T-helper 2 cell treated with Interferon-gamma antibody and Interleukin-4, amounts not matched to agents 5 μg/mL and 100 μg/mL, for 36 hours (primary cell): ENCODE data around the gene ADRM1.

Experiments used
- DNase-seq: peaks from one replicate; pipeline ENCODE4 v3.0.0; 2021; ENCODE audit warnings: low spot score
- H3K27ac Mint-ChIP-seq: one replicate; pipeline ENCODE4 v1.8.0; 2021; ENCODE audit warnings: mild to moderate bottlenecking, mixed read lengths
- H3K27me3 Mint-ChIP-seq: one replicate; pipeline ENCODE4 v1.8.0; 2021; ENCODE audit warnings: low read depth, mixed read lengths
- H3K36me3 Mint-ChIP-seq: one replicate; pipeline ENCODE4 v1.8.0; 2021; ENCODE audit warnings: low read depth, mixed read lengths
- H3K4me1 Mint-ChIP-seq: one replicate; pipeline ENCODE4 v1.8.0; 2021; ENCODE audit warnings: low read depth, mixed read lengths
- H3K4me3 Mint-ChIP-seq: one replicate; pipeline ENCODE4 v1.8.0; 2022; ENCODE audit warnings: mild to moderate bottlenecking, moderate library complexity, mixed read lengths
- H3K9me3 Mint-ChIP-seq: one replicate; pipeline ENCODE4 v1.8.0; 2021; ENCODE audit warnings: mixed read lengths

ADRM1 gene

GRCh38 chr20:62307226-62308101 is 4.7 kb downstream of the ADRM1 start:
- H3K4me1 Mint-ChIP-seq, result peaks cover 7% of the 10 kb centered on the region
- no peak overlapping the region for H3K27ac Mint-ChIP-seq
- H3K9me3 Mint-ChIP-seq, result no peaks in the 10 kb centered on the region
- no peak overlapping the region for H3K4me3 Mint-ChIP-seq
- H3K36me3 Mint-ChIP-seq, result peaks cover 19% of the 10 kb centered on the region
- DNase-seq, result no peak
- no peaks in the 10 kb centered on the region for H3K27me3 Mint-ChIP-seq

- Mint-ChIP-seq H3K27me3 (no peaks in the 10 kb centered on the region), H3K27ac (no peak overlapping the region), H3K9me3 (no peaks in the 10 kb centered on the region), H3K36me3 (peaks cover 19% of the 10 kb centered on the region), H3K4me1 (peaks cover 7% of the 10 kb centered on the region), H3K4me3 (no peak overlapping the region)
- DNase-seq, result no peak
Observed at GRCh38 chr20:62308102-62308822, 5.5 kb downstream of the ADRM1 start.

- Mint-ChIP-seq H3K27me3 (no peaks in the 10 kb centered on the region), H3K4me3 (no peak overlapping the region), H3K4me1 (peaks cover 3% of the 10 kb centered on the region), H3K27ac (no peak overlapping the region), H3K36me3 (peaks cover 13% of the 10 kb centered on the region), H3K9me3 (no peaks in the 10 kb centered on the region)
- DNase-seq, result no peak
Observed at GRCh38 chr20:62309198-62309944, 6.6 kb downstream of the ADRM1 start.

GRCh38 chr20:62309947-62310756 is 7.4 kb downstream of the ADRM1 start:
- no peak overlapping the region for H3K4me3 Mint-ChIP-seq
- DNase-seq, result no peak
- no peaks in the 10 kb centered on the region for H3K9me3 Mint-ChIP-seq
- H3K4me1 Mint-ChIP-seq, result peaks cover 3% of the 10 kb centered on the region
- H3K27me3 Mint-ChIP-seq, result no peaks in the 10 kb centered on the region
- H3K27ac Mint-ChIP-seq, result no peak overlapping the region
- peaks cover 11% of the 10 kb centered on the region for H3K36me3 Mint-ChIP-seq

GRCh38 chr20:62310757-62311121 is 7.9 kb downstream of the ADRM1 start:
- Mint-ChIP-seq H3K27me3 (no peaks in the 10 kb centered on the region), H3K4me3 (no peak overlapping the region), H3K9me3 (no peaks in the 10 kb centered on the region), H3K36me3 (peaks cover 7% of the 10 kb centered on the region), H3K4me1 (no peaks in the 10 kb centered on the region), H3K27ac (no peak overlapping the region)
- no peak for DNase-seq

- Mint-ChIP-seq H3K4me1 (no peaks in the 10 kb centered on the region), H3K4me3 (no peak overlapping the region), H3K27me3 (no peaks in the 10 kb centered on the region), H3K27ac (no peak overlapping the region), H3K36me3 (peaks cover 7% of the 10 kb centered on the region), H3K9me3 (no peaks in the 10 kb centered on the region)
- DNase-seq, result no peak
Observed at GRCh38 chr20:62311150-62311549, 8.4 kb downstream of the ADRM1 start.

- no peaks in the 10 kb centered on the region for H3K4me1 Mint-ChIP-seq
- H3K27ac Mint-ChIP-seq, result no peak overlapping the region
- no peak for DNase-seq
- peaks cover 7% of the 10 kb centered on the region for H3K36me3 Mint-ChIP-seq
- H3K4me3 Mint-ChIP-seq, result no peak overlapping the region
- no peaks in the 10 kb centered on the region for H3K9me3 Mint-ChIP-seq
- no peaks in the 10 kb centered on the region for H3K27me3 Mint-ChIP-seq
Observed at GRCh38 chr20:62311832-62312661, 9.2 kb downstream of the ADRM1 start.

- Mint-ChIP-seq H3K27ac (no peak overlapping the region), H3K9me3 (no peaks in the 10 kb centered on the region), H3K4me3 (no peak overlapping the region), H3K4me1 (no peaks in the 10 kb centered on the region), H3K36me3 (peaks cover 7% of the 10 kb centered on the region), H3K27me3 (no peaks in the 10 kb centered on the region)
- DNase-seq, result no peak
Observed at GRCh38 chr20:62312662-62312977, 9.8 kb downstream of the ADRM1 start.

GRCh38 chr20:62313021-62313420 is 10.2 kb downstream of the ADRM1 start:
- DNase-seq, result no peak
- Mint-ChIP-seq H3K27ac (no peak overlapping the region), H3K4me1 (no peaks in the 10 kb centered on the region), H3K36me3 (peaks cover 7% of the 10 kb centered on the region), H3K4me3 (no peak overlapping the region), H3K9me3 (no peaks in the 10 kb centered on the region), H3K27me3 (no peaks in the 10 kb centered on the region)

GRCh38 chr20:62313460-62314338 is 10.9 kb downstream of the ADRM1 start:
- DNase-seq, result no peak
- Mint-ChIP-seq H3K27ac (no peak overlapping the region), H3K4me3 (no peak overlapping the region), H3K27me3 (no peaks in the 10 kb centered on the region), H3K4me1 (no peaks in the 10 kb centered on the region), H3K36me3 (peaks cover 3% of the 10 kb centered on the region), H3K9me3 (no peaks in the 10 kb centered on the region)

- Mint-ChIP-seq H3K9me3 (no peaks in the 10 kb centered on the region), H3K4me1 (no peaks in the 10 kb centered on the region), H3K27ac (no peak overlapping the region), H3K4me3 (no peak overlapping the region), H3K36me3 (no peaks in the 10 kb centered on the region), H3K27me3 (no peaks in the 10 kb centered on the region)
- DNase-seq, result no peak
Observed at GRCh38 chr20:62314339-62314638, 11.5 kb downstream of the ADRM1 start.

- Mint-ChIP-seq H3K4me3 (no peak overlapping the region), H3K27ac (no peak overlapping the region), H3K27me3 (no peaks in the 10 kb centered on the region), H3K9me3 (no peaks in the 10 kb centered on the region), H3K4me1 (no peaks in the 10 kb centered on the region), H3K36me3 (no peaks in the 10 kb centered on the region)
- no peak for DNase-seq
Observed at GRCh38 chr20:62314711-62315302, 12.0 kb downstream of the ADRM1 start.
